Stimulated activated CD4-positive, alpha-beta T cell treated with anti-CD3 and anti-CD28 coated beads, Interleukin-4, amount 100 ng/mL, for 4 hours (primary cell): ENCODE measurements around the gene ARMC9.

Source experiments
- DNase-seq, 2 experiments: peaks; one replicate each; pipeline ENCODE4 v3.0.0-alpha.2; 2020

Gene ARMC9

DNA sequence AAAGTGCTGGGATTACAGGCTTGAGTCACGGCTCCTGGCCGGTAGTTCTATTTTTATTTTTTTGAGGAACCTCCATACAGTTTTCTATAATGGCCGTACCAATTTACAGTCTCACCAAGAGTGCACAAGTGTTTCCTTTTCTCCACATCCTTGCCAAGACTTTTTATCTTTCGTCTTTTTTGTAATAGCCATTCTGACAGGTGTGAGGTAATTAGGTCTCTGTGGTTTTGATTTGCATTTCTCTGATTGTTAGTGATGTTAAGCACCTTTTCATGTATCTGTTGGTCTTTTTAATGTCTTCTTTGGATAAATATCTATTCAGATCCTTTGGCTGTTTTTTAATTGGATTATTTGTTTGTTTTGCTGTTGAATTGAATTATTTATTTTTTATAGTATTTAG lies 9.3 kb downstream of the ARMC9 start:
- DNase-seq, result no peak

DNA sequence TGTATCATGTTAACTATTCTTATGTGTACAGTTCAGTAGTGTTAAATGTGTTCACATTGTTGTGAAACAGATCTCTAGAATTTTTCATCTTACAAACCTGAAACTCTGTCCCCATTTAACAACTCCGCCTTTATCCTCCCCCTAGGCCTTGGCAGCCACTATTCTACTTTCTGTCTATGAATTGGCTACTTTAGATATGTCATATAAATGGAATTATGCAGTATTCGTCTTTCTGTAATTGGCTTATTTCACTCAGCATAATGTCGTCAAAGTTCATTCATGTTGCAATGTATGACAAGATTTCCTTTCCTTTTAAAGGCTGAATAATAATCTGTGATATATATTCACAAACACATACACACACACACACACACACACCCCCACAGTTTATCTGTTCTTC lies 12.4 kb downstream of the ARMC9 start:
- DNase-seq, result no peak

DNA sequence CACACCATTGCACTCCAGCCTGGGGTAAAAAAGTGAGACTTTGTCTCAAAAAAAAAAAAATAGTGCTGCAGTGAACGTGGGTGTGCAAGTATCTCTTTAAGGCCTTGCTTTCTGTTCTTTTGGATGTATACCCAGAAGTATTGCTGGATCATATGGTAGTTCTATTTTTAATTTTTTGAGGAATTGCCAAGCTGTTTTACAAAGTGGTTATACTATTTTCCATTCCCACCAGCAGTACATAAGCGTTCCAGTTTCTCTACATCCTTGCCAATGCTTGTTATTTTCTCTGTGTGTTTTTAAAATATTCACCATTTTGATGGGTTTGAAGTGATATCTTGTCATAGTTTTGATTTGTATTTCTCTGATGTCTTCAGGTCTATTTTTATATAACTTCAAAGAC lies 13.1 kb downstream of the ARMC9 start:
- no peak for DNase-seq

DNA sequence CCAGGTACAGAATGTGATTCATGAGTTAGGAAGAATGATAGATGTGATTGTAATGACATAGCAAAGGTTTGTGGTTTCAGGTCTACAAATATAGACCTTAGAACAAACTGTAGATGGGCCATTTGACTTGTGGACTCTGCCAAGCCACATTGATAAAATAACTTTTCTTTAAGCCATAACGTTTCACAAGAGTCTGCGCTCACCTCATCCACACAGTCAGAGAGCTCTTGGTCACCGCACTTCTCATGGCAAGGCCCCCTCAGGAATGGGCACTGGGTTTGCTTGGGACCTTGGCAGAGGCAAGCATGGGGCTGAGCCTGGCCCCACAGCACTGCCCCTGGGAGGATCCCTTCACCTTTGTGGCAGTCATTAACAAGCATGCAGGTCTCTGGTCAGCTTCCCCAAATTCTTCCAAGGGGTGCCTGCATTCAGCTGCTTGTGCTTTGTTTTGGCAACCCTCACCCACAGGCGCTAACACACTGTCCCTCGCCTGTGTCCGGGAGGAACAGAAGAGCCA lies 14.0 kb downstream of the ARMC9 start:
- no peak for DNase-seq

DNA sequence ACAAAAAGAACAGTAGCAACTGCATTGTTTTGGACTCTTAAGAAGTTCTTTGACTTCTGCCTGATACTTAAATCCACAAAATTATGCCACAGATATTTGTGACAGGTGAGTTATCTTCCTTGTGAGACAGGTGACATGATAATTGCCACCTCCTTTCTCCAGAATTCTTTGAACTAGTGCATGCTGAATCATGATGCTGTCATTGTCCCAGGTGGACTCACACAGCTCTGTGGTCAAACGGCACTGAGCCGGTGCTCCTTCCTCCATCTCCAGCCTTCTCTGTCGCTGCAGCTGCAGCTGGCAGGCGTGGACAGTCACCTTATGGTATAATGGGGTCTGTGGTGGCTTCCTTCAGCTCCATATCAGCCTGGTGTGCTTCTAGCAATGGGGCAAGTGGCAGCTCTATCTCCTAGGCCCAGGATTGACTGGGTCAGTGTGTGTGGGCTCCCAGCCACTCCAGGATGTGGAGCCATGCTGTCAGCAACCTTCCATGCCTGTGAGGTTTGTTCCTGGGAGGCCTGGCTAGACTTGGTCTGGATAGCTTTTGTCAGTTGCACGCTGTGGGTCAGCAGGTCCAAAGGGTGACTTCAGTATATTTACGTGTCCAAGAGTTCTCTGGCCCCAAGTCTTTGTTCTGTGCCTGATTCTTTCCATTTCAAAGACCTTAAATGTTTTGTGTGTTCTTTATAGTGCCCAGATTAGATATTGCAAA lies 15.7 kb downstream of the ARMC9 start:
- DNase-seq, result no peak

DNA sequence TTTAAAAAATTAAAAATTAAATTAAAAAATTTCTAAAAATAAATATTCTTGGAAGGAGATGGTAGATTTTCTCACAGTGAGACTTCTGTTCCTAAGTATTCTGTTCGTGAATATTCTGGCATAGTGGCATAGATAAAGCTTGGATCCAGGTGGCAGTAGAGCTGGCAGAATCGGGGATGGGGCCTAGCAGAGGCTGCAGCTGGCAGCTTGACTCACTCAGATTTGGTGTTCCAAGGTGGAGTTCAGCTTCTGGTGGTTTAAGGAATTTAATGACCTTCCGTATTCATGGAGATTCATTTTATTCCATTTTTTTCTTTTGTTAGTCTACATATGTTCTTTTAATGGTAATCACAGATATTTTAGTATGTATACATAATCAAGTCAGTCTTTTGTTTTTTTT lies 19.9 kb downstream of the ARMC9 start:
- no peak for DNase-seq

DNA sequence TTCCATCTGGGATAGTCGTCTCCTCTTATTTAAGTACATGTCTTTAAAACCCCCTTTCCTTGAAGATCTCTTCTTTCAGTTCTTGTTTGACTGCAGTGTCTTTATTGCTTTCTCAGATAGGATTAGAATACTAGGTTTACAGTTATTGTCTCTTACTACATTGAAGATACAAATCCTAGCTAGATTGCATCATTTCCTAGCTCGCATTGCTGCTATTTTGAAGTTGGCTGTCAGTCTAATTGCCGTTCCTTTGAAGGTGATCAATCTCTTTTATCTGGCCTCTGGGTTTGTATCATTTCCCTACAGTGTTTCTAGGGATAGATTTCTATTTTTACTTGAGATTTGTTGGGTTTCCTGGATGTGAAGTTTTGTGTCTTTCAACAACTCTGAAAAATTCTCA lies 20.9 kb downstream of the ARMC9 start:
- DNase-seq, result no peak

DNA sequence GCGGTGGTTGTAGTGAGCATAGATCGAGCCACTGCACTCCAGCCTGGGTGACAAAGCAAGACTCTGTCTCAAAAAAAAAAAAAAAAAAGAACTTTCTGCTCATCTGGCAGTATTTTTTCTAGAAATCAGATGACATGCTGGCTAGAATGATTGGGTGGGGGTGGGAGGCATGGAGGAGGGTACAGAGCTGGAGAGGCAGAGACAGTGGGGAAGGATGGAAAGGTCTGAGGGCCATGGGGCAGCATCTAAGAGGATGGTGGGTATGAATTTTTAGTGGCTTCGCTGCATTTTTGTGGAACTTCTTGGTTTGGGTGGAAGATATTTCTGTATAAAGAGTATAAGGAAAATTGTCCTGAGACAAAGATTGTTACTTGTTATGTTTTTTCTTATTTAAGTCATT lies 23.3 kb downstream of the ARMC9 start:
- no peak for DNase-seq

DNA sequence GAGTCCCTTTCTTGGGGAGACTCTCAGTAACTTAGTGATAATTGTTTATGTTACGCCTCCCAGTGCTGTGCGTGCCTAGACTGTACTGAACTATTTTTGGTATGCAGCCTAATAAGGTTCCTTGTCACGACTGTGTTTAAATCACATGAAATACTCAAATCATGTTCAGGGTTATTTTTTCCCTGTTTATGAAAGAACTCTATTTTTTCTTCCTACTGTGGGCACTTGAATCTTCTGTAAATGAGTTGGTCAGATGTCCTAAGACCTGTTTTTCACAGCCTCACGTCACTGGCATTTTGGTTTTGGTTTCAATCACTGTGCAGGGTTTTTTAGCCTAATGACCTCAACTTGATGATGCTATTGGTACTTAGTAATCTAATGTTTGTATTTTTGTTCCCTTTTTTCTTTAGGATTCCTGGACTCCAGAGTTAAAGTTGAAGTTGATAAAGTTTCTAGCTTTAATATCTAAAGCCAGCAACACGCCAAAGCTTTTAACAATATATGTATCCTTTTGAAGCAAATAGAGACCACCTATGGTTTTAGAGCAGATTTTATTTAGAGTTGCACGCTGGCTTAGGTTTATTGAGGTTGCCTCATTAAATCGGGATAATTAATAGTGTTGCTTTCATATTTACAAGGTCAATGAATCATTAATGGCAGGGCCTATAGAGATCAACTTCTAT lies 24.0 kb downstream of the ARMC9 start:
- no peak for DNase-seq

DNA sequence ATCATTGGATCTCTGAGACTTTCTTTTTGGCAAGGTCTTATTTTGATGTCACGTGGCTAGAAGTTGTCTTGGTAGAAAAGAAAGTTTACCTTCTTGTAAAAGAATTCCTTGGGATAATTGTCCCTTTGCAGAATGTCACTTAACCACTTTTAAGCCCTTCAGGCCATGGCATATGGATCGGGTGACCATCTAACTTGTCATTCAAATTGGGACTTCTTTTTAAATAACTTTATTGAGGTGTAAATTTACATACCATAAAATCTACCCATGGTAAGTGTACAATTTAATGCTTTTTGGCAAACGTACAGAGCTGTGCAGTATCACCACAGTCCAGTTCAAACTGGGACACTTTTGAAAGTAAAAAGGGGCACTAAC lies 24.6 kb downstream of the ARMC9 start:
- no peak for DNase-seq

DNA sequence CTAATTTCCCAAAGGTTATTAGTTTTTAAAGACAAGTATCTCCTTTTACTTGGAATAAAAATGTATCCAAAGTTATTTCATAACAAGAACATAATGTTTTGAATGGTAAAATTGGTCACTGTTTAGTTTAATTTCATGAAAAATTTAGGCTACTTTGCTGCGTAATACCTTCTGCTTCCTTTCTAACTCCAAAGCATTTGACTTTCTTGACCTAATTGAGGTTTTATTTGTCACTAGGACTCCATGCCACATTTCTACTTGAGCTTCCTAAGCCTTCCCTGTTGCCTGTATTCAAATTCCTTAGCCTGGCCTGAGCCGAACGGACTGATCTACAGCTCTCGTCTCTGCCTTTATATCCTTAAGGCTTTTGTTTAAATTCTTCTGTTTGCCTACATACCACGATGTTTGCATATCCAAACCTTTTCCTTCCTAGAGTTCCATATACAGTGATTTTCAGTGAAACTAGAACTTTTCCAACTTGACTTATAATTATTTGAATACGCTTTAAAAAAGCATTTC lies 25.1 kb downstream of the ARMC9 start:
- DNase-seq, result no peak

DNA sequence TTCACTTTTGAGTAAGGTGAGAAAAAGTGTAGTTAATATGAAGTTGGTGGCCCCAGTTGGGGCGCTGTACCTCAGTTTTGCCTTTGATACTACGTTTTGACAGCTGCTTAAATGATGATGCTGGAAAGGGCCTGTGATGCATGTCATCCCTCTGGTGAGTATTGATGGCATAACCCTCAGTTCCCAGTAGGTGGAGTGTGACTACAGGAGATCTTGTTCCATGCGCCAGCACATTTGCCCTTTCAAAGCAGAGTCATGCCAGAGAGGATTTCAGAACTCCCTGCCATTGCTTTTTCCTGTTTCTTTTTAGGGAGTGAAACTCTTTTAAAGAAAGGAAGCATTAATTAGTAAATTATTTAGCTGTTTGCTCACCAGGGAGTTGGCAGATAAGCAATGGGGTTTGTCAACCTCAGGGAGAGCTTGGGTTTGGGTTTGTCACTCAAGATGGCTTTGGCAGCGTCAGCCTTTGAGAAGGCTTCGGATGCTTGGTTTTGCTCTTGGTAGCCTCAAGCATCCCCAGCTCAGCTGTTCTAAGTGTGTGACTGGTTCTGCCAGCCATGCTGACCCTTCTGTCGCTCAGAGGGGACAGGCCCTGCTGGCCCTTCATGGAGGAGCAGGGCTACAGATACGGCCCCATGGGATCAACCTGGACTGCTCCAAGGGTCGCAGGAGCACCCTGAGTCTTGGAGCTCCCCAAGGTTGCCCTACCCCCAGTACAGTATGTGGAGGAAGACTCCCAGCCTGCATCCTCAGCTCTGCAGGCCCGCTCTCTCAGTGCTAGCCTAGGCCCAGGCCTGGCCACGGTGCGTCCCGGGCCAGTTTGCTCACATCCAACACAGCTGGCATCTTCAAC lies 29.1 kb downstream of the ARMC9 start:
- DNase-seq, result peak; percentile 8 to 41

DNA sequence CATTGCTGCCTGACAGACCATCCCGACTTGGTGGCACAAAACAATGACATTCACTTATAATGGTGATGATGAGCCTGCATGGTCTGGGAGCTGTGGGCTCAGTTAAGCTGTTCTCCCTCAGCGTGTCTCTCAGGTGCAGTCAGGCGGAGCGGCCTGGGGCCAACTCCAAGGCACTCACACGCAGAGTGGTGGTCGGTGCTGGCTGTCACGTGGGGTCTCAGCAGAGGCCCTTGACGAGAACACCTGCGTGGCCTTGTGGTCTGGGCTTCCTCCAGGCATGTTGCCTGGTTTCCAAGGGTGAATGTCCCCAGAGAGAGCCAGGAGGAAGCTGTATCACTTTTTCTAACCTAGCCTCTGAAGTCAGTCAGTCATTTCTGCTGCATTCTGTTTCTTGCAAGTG lies 29.8 kb downstream of the ARMC9 start:
- DNase-seq, result no peak

DNA sequence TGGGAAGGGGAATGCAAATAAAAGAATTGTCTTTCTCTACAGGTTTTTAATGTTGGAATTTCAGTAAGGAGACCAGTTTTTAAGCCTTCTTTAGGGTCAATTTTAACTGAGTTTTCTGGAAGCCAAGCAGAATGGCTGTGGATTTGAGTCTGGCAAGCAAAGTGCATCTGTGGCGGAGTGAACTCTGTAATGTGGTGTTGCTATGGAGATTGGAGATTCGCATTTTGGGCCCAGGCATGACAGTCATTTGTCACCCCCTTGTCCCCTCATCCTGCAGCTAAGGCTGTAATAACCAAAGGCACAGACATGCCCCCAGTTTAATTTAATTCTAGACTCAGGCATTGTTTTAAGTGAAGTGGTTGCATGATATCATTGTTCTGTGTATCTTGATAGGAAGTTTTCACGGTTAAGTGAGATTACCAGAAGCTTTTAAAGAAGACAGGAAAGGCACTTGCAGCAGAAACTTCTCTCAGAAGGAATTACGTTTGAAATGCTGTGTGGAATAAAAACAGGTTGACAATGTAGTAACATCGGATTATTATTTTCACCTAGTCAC lies 30.6 kb downstream of the ARMC9 start:
- DNase-seq, result no peak

DNA sequence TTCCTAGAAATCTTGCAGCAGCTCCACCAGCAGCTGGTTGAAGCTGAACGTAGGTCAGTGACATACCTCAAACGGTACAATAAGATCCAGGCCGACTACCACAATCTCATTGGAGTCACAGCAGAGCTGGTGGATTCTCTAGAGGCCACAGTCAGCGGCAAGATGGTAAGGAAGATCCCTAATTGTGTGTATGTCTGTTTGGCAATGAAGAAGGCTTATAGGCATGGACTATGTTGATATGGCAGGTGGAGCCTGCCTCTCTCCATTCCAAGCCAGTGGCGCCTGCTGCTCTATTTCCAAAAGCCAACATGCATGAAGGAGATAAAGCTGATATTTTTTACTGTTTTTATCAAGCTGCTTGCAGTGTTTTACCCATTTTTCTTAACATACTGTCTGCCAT lies 36.8 kb downstream of the ARMC9 start:
- DNase-seq, result no peak

DNA sequence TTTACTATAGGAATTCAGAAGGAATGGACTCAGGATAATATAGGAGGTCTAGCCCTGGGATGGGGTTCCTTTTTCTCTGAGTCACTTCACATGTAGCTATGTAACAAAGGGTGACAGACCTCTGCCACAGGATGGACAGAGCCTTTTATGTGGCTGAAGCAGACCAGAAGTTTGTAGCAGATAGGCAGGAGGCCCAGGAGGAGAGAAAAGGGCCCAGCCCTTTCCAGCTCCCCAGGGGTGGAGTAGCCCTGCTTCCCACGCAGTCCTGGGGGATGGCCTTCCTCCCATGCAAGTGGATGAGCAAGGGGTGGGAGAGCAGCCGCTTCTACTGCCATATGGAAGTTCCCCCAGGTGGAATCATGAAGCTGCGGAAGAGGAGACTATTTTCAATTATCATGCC lies 40.3 kb downstream of the ARMC9 start:
- DNase-seq, result no peak

DNA sequence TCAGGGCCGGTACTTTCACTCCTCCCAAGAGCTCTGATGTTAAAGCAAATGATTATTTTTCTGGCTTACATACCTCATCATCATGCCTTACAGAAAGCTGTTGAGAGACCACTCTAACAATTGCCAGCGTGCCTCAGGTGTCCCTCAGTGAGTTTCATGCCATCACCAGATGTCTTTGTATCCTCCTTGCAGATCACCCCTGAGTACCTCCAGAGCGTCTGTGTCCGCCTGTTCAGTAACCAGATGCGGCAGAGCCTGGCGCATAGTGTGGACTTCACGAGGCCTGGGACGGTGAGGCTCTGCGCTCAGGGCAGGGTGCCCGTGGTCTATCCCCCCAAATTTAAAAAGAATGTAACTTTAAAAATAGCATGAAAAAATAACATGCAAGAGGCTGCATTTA lies 41.3 kb downstream of the ARMC9 start:
- DNase-seq, result no peak

DNA sequence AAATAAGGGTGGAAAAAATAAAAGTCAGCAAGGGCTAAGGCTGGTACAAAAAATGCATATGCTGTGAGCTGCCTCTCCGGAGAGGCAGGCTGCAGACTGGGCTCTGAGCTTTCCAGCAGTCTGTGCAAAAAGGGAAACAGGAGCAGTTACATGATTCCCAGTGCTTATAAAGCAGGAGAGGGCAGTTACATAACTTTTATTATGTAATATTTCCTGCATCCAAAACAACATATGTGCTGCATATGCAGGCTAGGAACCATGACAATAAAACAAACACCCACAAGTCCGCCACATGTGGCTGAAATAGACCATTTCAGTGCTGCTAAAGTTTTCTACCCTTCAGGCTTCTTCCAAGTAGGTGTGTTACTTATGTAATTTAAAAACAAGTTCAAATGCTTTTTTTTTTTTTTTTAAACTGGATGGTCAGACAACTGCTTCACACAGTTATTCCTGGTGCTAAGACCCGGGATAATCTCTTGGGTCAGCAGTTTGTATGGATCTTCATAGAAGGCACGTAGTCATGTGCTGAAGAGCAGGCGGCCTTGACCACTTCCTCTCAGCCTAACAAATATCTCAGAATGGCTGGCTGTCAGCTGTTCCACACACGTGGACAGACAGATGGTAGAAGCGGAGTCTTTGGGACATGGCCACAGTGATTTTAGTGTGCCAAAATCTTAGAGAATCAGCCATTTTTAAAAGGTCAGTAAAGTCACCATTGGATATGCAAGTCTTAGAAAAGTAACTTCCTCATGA lies 43.5 kb downstream of the ARMC9 start:
- DNase-seq, result no peak

DNA sequence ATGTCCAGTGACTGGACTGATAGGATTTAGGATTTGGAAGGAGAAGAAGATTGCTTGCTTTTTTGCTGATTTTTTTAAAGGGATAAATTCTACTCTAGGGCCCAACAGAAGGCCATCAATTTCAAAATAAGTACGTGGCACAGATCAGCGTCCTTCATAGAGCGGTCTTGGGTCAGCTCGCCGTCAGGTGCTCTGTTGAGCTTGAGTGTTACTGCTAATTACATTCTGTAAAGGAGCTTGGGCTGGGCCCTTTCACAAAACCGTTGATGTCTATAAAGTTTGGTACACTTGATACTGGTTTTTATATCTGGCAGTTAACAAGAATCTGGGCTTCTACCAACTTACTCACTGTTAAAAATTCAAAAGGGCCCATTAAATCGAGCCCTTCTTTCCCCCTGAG lies 45.4 kb downstream of the ARMC9 start:
- no peak for DNase-seq

DNA sequence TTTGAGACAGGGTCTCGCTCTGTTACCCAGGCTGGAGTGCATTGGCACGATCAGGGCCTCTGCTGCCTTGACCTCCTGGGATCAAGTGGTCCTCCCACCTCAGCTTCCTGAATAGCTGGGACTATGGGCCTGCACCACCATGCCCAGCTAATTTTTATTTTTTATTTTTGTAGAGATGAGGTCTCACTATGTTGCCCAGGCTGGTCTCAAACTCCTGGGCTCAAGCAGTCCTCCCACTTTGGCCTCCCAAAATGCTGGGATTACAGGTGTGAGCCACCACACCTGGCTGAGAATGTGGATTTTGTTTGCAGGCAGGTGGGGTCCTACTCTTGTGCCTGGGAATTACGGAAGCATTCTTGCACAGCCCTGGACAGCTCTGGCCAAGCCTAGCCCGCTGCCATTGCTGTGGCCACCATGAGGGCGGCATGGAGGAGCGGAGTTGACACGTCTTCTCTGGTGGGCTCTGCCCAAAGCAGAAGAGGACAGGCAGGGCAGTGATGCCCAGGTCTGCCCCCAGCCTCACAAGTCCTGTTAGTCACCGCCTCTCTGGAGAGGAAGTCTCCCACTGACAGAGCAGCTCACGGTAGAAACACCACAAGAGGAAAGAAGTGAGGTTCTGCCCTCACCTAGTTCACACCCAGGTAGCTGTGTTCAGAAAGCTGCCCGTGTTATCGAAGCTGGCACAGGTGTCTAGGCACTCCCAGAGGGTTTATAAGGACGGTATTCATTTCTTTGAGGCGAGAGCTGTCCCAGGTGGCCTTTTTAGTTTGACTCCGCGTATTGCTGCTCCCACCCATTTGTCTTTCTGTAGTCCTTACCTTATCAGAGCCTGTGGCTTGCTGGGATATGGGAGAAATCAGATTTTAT lies 46.2 kb downstream of the ARMC9 start:
- no peak for DNase-seq
